Adrenal gland (tissue), 5 donors: ENCODE measurements around the gene SLC27A6.

Experiments
- POLR2A ChIP-seq, 2 donors: fragments of 450-650 bp; IDR thresholded peaks; one replicate each; pipeline ENCODE4 v1.6.1; 2017; ENCODE audit warnings: antibody characterized with exemption in 2 of 2, mild to moderate bottlenecking in 2 of 2, moderate library complexity in 1 of 2
- TF ChIP-seq, protein P1 (sequence below), 6 experiments: fragments of 450-650 bp in 4 of 6; fragments of 200-600 bp in 2 of 6; sonication (generic) in 1 of 6; IDR thresholded peaks; 1 replicate in 5 of 6; 2 replicates in 1 of 6; pipeline versions ENCODE4 v1.5.1 to v1.8.0; 2016 to 2021; ENCODE audit warnings: antibody characterized with exemption in 6 of 6, mild to moderate bottlenecking in 2 of 6, moderate library complexity in 1 of 6
- donor health status: DM: no; HTN: no; CAD: no.

DNA sequence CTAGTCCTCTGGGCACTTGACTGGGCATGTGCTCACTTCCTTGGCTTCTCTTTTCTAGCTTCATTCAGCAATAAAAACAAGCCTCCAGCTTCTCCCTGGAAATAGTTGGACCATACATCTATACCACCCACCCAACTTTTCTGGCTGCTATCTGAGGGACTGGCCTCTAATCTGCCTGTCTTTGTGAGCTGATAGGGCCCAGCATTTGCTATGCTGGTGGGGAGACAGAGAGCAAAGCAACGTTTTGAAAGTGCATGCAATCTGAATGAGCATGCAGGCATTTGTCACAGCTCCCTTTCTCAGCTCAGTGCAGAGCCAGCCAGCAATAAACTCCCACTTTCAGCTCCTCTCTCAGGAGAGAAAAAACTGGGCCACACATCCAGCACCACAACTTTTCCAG, 78.6 kb downstream of the SLC27A6 start:
- no peak for TF ChIP-seq POLR2A (IDR thresholded peaks at IDR 0.05)
- TF ChIP-seq, protein P1, sequence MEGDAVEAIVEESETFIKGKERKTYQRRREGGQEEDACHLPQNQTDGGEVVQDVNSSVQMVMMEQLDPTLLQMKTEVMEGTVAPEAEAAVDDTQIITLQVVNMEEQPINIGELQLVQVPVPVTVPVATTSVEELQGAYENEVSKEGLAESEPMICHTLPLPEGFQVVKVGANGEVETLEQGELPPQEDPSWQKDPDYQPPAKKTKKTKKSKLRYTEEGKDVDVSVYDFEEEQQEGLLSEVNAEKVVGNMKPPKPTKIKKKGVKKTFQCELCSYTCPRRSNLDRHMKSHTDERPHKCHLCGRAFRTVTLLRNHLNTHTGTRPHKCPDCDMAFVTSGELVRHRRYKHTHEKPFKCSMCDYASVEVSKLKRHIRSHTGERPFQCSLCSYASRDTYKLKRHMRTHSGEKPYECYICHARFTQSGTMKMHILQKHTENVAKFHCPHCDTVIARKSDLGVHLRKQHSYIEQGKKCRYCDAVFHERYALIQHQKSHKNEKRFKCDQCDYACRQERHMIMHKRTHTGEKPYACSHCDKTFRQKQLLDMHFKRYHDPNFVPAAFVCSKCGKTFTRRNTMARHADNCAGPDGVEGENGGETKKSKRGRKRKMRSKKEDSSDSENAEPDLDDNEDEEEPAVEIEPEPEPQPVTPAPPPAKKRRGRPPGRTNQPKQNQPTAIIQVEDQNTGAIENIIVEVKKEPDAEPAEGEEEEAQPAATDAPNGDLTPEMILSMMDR (IDR thresholded peaks at IDR 0.05): no peak
